Fibroblast of peridontal ligament (primary cell): ENCODE measurements around the gene RPL36.
A peak's percentile ranks its signal among the peaks of the same experiment; 100 is the strongest.
"Not testable (repeated sequence)": the region's sequence is repeated elsewhere in the genome, so short reads cannot be mapped to it uniquely, and the experiment has no call there.

Experiments used
- DNase-seq: peaks from one replicate; pipeline ENCODE4 v3.0.0-alpha.2; 2010; ENCODE audit errors: extremely low read depth

RPL36 gene

DNA sequence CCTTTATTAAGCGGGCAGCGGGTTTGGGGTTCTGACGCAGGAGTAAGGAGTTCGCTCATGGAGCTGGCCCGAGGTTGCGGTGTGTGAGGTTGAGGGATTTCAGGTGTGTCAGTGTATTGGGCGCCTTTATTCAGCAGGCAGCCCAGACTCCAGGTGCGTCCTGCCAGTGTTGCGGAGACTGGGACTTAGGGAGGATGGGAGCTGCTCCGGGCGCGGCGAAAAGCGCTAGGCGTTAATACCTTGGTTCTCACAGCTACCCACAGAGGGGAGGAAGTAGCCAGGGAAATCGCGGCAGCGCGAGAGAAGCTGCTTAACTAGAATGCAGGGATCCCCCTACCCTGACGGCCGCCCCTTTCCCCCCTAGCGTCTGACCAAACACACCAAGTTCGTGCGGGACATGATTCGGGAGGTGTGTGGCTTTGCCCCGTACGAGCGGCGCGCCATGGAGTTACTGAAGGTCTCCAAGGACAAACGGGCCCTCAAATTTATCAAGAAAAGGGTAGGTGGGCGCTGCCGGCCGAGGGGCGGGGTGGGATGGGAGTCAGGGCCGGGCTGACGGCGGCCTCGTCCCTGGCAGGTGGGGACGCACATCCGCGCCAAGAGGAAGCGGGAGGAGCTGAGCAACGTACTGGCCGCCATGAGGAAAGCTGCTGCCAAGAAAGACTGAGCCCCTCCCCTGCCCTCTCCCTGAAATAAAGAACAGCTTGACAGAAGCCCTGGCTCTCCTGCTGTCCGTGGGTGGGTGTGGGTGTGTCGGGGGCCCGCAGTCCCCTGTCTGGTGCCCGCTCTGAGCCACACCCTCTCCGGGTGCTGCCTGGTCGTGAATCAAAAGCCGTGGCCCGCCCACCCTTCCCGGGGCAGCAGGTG lies 1.1 kb downstream of the RPL36 start:
- DNase-seq = peak; percentile 38

DNA sequence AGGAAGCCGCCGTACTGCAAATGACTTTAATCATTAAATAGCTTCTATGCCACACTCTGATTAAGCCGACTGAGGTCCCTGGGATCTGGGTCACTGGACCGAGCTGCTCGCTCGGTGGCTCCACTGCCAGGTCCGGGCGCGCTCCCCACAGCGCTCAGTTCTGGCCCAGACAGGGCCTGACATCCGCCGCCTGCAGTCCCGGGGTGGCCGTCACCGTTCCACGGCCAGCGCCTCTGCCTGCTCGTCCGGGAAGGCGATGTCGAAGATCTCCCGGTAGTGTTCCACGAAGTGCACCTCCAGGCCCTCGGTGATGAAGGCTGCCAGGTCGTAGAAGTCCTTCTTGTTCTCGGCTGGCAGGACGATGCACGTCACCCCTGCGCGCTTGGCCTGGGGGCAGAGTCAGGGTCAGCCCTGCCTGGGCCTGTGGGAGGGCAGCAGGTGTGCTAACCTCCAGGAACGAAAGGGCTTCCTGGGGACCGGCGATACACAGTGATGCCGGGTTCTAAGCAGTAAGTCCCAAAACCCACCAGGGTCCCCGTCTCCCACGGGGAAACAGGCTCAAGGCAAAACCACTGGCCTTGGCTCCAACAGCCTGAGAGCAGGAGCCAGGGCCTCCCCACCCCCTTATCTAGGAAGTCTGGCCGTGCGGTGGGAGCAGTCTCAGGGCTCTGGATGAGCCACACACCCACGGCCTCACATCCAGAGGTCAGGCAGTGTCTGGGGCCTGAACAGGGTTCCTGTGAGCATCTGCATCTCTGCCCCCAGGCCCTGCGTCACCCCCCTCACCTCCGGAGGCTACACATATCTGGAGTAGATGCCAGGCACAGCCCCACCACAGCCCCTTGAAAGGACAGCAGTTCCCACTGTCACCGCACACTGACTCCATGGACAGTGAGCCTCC lies 2.0 kb downstream of the RPL36 start:
- DNase-seq = no peak

DNA sequence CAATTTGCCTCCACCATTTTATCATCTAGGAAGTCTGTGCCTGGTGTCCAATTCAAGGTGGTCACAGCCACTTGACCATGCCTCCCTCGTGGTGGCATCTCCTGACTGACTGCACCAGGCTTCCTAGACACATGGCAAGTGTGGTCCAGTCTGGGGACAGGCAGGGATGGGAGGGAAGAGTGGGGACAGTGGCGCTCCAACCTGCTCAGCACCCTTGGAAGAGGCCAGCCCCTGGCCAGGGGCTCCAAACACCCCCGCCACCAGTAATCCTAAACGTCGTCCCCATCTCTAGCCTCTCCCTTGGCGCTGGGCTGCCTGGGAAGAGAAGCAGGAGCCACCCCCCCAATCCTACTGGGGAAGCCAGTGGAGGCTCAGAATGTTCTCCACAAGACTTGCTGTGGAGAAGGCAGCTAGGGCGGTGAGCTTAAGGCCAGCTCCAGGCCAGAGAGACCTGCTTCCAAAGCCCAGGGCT lies 2.7 kb downstream of the RPL36 start:
- no peak for DNase-seq

DNA sequence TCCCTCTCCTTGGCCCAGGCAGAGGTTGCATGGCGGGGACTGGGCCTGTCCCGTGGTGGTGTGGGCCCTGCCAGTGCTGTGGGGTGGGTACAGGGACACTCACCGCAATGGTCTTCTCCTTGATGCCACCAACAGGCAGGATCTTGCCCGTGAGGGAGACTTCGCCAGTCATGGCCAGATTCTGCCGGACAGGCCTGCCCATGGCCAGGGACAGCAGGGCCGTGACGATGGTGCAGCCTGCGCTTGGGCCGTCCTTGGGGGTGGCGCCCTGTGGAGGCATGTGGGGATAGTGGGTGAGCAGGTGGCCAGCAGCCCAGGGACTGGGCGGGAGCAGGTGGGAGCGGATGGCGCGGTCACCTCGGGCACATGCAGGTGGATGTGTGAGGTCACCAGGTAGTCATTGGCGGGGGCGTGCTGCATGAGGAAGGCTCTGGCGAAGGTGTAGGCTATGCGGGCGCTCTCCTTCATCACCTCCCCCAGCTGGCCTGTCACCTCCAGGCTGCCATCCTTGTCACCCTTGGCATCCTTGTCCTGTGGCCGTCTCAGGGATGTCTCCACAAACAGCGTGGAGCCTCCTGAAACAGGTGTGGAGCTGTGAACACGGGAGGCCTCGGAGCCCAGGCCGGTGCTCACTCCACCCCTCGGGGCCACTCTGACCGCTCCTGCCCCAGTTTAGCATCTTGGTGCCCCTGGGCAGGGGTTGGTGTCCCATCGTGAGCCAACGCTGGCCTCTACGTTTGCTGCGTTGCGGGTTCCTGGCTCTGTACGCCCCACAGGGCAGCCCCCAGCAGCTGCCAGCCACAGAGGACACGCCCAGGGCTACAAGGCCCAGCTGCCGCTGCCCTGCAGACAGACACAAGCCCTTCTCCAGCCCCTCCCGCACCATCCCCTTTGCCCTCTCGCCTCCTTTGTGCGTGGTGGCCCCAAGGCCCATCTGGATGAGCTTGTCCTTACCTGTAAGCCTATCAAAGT lies 3.4 kb downstream of the RPL36 start:
- no peak for DNase-seq

DNA sequence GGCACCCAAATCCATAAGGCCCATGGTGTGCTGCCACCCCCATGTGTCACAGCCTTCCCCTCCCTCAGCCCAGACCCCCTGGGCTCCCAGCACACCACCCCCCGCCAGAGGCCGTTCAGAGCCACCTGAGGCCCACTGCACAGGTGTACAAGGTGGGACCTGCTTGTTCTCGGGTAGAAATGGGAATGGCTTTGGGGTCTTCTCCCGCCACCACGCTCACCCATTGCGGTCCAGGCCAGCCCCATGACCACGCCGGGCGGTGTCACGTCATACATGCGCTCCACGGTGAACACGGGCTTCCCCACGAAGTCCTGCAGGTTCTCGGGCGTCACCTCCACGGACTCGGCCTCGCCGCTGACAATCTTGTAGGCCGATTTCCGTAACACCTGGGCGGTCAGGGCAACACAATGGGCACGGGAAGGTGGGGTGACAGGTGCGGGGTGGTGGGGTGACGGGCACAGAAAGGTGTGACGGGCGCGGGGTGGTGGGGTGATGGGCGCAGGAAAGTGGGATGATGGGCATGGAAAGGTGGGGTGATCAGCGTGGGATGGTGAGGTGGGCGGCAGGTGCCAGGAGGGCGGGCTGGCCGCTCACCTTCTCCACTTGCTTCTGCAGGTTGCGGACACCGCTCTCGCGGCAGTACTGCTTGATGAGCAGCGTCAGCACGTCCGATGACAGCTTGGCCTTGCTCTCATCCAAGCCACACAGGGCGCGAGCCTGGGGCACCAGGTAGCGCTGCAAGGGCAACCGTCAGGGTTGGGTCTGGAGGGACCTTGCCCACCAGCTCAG lies 4.3 kb downstream of the RPL36 start:
- no peak for DNase-seq

DNA sequence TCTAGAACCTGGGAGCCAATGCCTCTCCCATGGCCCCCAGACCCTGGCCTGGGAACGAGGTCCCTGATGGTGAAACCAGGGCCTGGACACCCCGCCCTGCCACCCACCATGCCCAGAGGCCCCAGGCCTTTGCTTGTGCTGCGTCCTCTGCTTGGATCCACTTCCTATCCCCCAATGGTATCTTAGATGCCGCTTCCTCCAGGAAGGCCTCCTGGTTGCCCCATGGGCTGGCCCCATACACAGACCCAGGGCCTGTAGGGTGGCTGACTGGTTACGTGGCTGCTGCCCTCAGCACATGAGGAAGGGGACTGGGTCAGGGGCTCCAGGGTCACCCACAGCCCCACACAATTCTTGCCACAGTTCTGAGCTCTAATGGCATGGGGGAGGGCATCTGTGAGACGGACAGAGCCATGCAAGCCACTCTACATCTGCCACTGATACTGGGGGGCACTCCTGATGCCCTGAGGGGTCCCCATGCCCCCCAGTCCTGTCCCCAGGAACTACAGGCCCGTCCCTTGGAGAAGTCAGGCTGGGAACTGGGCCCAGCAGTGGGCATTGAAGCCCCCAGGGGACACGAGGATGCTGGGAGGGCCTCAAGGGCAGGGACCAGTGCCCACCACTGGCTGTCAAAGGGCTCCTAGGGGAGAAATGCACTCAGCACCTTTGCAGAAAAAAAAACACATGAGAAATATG lies 5.0 kb downstream of the RPL36 start:
- DNase-seq = no peak

DNA sequence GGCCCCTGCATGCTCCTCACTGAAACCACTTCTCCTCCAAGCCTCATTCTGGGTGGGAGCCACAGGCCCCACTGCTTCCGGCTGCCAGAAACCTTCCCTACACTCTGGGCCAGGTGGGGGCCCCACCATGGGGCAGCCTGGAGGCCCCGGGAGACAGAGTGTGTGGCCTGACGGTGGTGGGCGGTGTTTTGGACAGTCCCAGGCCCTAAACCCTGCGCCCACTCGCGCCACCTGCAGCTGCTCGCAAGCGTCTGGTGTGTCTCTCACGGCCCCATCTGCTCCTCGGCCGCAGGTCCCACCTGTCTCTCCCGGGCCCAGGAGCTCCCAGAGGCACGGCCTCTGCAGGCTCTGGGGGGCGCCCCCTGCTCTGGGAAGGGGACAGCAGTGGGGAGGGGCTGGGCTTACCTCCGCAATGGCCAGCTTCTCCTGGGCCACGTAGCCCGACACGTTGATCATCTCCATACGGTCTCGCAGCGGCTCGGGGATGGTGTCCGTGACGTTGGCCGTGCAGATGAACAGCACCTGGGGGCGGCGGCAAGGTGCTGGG lies 5.6 kb downstream of the RPL36 start:
- DNase-seq = no peak

DNA sequence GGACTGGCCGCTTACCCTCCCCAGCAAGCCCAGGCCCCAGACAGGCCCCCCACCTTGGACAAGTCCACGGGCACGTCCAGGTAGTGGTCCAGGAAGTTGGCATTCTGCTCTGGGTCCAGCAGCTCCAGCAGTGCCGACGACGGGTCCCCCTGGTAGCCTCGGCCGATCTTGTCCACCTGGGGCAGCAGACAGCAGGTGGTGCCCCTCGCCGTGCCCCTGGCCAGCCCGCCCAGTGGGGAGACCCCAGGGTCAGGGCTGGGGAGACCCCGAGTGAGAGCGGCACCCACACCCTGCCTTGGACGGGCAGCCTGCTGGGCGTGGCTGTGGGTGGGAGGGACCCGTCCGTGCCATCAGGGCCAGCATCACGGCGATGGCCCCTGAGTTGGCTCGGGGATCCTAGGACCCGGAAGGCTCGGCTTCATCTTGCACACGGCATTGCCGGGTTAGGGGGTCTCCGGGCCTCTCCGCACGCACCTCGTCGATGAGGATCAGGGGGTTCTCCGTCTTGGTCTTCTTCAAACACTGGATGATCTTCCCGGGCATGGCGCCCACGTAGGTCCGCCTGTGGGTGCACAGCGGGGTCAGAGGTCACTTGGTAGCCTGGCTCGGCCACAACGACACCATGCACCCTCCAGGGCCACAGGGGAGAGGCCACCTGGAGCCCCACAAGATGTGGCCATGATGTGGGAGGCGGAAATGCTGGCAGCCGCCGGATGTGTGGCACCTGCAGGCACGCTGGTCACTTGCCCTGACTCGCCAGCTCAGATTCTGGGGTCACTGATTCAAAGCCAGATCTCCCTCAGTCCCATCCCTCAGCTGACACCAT lies 6.3 kb downstream of the RPL36 start:
- DNase-seq = no peak

DNA sequence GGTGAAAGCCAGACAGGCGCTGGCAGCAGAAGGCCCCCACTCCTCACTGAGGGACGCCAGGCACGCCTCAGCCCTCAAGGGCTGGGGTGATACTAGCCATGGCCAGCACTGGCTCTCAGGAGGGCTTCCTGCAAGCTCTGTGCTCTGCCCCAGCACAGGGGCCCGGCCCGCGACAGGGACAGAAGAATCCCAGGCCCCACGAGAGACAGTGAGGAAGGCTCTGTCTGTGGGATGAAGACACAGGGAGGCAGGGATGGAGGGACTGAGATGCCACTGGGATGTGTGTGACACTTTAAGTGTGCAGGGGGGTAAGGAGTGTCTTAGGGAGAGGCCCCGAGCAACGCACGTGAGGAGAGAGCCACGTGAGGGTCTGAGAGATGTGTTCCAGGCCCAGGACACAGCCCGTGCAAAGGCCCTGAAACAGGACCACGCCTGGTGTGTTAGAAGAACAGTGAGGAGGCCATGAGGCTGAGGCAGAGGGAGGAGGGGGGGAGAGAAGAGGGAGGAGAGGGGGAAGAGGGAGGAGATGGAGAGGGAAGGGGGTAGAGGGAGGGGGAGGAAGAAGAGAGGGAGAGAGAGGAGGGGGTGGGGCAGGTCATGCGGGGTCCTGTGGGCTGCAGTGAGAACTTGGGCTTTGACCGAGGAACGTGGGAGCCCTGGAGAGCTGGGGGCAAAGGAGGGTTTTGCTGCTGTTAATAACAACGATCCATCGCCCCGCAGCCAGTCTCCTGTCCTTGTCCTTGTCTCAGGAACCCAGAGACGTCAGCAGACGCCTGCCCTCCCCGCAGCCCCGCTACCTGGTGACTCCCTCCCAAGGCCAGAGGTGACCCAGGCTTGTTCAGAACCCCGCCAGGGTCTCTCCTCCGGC lies 7.2 kb downstream of the RPL36 start:
- no peak for DNase-seq

DNA sequence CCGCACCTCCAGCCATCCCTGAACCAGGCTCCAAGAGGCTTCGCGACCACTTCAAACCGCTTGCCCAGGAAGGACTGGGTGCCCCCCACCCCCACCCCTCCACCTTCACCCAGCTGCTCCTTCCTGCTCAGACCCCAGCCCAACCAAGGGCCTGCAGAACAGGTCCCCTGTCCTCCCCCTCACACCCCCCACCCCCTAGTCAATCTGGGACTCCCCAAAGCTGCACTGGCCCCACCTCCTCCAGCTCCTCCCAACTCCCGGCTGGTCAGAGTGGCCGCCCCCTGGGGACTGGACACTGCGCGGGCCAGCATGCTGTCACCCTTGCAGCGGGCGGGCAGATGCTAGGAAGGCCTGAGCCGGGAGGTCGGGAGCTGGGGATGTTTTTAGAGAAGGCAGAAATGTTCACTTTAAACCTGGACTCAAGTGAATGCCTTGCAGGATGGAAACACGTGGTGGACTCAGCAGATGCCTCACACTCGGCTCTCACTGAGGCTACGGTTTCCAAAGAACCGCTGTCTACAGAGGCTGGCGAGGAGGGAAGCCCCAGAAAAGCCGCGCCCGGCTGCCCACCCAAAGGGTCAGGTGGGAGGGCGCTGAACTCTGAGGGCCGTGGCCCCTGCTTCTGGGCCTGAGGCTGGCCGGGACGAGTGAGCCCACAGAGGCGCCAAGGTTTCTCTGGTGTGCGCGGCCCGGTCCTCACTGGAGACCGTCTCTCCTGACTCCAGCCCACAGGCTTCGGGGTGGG lies 8.0 kb downstream of the RPL36 start:
- no peak for DNase-seq

DNA sequence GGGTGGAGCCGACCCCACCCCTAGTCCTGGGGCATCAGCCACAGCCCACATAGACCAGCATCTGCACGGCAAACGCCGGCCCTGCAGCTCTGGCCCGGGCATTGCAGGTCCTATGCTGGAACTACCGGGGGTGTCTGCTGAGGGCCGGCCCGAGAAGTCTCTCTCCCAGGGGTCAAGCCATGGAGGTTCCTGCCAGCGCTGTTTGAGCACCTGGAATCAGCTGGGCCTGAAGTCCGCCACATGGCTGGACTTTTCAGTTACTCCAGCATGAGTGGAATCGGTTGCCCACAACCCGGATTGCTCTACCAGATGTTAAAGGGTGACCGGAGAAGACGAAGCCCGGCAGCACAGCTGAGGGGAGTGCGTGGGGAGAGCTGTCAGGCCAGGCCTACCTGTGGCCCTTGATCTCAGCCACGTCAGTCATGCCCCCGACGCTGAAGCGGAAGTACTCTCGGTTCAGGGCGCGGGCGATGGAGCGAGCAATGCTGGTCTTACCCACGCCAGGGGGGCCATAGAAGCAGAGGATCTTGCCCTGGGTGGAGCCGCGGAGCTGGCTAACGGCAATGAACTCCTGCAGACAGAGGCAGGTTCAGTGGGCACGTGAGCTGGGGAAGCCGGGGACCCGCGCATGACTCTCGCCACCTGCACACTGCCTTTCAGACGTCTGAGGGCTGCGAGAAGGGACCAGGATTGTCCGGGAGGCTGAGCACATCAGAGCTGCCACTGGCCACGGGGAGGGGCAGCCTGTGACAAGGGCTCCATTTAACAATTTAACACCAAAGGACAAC lies 8.7 kb downstream of the RPL36 start:
- DNase-seq = no peak

DNA sequence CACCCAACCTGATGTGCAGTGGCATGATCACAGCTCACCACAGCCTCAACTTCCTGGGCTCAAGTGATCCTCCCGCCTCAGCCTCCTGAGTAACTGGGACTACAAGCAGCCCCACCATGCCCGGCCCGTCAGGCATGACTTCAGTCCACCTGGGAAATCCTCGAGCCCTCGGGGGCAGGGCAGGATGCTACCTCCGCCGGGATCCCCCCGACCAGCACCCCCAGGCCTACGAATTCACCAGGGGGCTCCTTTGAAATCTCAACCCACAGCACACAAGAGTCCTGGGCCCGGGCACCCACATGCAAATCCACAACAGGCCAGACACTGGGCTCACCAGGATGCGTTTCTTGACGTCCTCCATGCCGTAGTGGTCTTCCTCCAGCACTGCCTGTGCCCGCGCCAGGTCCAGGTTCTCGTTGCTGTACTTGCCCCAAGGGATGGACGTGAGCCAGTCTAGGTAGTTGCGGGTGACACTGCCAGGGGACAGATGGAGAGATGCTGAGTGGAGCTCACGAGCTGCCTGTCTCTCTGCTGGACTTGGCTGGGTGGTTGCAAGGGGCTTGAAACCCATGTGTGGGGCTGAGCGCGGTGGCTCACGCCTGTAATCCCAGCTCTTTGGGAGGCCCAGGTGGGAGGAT lies 10.5 kb downstream of the RPL36 start:
- DNase-seq = no peak

DNA sequence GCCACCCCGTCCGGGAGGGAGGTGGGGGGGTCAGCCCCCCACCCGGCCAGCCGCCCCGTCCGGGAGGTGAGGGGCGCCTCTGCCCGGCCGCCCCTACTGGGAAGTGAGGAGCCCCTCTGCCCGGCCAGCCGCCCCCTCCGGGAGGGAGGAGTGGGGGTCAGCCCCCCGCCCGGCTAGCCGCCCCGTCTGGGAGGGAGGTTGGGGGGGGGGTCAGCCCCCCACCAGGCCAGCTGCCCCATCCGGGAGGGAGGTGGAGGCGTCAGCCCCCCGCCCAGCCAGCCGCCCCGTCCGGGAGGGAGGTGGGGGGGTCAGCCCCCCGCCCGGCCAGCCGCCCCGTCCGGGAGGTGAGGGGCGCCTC lies 11.9 kb downstream of the RPL36 start:
- DNase-seq = not testable (repeated sequence)

DNA sequence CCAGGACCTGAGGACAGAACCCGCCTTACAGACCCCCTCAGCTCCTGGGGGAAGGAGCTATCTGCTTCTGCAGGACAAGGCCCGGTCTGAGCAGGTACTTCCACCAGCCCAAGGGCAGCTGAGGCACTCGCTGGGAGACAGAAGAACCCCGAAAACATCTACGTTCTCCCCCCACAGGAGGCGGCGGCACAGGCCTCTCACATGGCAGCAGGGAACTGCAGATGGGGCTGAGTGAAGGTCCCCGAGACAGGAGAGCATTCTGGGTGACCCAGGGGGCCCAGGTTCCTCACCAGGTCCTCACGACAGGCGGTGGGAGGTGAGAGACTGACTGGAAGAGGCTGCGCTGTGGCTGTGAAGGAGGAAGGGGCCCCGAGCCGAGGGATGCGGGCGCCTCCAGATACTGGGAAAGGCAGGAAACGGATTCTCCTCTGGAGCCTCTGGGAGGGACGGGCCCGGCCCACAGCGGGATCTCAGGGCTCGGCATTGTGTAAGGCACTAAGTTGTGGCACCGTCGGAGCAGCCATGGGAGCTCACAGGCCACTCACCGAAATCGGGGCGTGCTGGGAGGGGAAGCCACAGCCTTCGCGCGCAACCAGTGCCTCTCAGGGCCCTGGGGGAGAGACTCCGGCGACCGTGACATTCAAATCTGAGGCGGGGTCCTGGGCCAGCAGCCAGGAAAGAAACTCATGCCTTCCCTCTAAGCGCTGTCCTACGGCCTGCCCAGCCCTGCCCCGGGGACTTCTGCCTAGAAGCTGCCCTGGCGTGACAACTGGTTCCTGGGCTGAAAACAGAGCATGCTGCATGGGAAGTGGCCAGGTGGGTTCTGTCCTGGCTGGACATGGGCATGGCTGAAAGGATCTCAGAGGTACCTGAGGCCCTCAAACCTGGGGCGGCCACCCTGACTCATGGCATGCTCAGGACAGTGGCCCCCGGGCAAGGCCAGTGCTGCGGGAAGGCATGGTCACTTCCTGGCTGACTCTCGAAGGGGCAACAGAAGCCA lies 14.0 kb downstream of the RPL36 start:
- no peak for DNase-seq

DNA sequence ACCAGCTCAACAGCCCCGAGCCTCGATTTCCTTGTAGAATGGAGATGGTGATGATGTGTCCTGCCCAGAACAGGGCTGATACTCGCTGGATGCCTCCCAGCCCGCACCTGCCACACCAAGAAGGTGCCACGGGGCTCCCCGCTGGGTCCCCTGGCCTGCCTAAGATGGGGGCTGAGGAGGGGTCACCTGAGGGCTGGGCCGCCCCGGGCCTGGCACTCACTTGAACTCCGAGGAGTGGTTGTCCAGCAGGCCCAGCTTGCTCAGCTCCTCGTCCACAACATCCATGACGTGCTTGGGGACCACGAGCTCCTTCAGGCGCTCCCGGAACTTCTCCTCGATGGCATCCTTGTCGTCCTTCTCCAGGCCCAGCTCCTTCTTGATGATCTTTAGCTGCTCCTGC lies 15.5 kb downstream of the RPL36 start:
- no peak for DNase-seq
